HL-60 (cell line): Measurements from ENCODE around the gene THSD7A.

Experiments used
- DNase-seq, 2 experiments: peaks; one replicate each; pipeline ENCODE4 v3.0.0-alpha.2; 2010 to 2020; ENCODE audit warnings: low read depth in 1 of 2, low spot score in 1 of 2
- H3K27ac ChIP-seq: fragments of 250-450 bp; sonication (Bioruptor Pico); replicated peaks from 2 replicates; pipeline ENCODE4 v1.5.1; 2020; ENCODE audit warnings: mild to moderate bottlenecking, moderate library complexity
- H3K27me3 ChIP-seq: fragments of 250-450 bp; sonication (Bioruptor Pico); 2 replicates; pipeline ENCODE4 v1.5.1; 2021; ENCODE audit warnings: mild to moderate bottlenecking, moderate library complexity; ENCODE audit not compliant: insufficient read depth, poor library complexity, severe bottlenecking
- H3K4me3 ChIP-seq: replicated peaks from 2 replicates; pipeline ENCODE4 v1.5.1; 2011; ENCODE audit warnings: mild to moderate bottlenecking, control low read depth, low read length; ENCODE audit not compliant: insufficient read depth
- GABPA ChIP-seq: IDR thresholded peaks from 2 replicates; pipeline ENCODE4 v1.6.1; 2012; ENCODE audit warnings: low read depth
- POLR2AphosphoS5 ChIP-seq: IDR thresholded peaks from 2 replicates; pipeline ENCODE4 v1.6.1; 2012; ENCODE audit warnings: low read depth
- SPI1 ChIP-seq: IDR thresholded peaks from 2 replicates; pipeline ENCODE4 v1.6.1; 2012; ENCODE audit warnings: low read depth, mild to moderate bottlenecking, borderline replicate concordance
- TF ChIP-seq, protein P1 (sequence below): IDR thresholded peaks from 2 replicates; pipeline ENCODE4 v1.6.1; 2012; ENCODE audit warnings: low read depth; ENCODE audit not compliant: insufficient replicate concordance
- TF ChIP-seq, protein P2 (sequence below): IDR thresholded peaks from one replicate; pipeline ENCODE4 v1.5.1; 2011; ENCODE audit warnings: low read length, control low read depth, inconsistent platforms; ENCODE audit not compliant: insufficient read depth

The THSD7A gene

DNA sequence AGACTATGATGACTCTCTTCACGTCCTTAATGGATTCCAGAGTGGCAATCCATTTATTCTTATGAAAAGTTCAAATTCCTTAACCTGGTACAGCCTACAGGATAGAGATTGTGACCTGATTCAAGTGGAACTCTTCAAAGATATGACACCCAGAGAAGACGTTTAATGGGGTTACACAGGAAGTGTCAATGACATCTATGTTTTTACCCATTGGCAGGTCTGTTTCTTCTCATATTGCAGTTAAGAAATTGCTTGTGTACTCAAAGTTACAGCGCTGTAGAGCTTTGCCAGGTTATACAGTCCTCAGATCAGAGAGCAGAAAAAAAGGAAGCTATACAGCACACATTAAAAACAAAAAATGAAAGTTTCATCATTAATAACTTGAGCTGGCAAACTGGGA lies 367.4 kb downstream of the THSD7A start:
- Histone ChIP-seq H3K27me3 (no peaks in the 10 kb centered on the region), H3K4me3 (no peak overlapping the region), H3K27ac (no peak overlapping the region)
- TF ChIP-seq GABPA, result no peak
- no peak for TF ChIP-seq POLR2AphosphoS5
- TF ChIP-seq, protein P1, sequence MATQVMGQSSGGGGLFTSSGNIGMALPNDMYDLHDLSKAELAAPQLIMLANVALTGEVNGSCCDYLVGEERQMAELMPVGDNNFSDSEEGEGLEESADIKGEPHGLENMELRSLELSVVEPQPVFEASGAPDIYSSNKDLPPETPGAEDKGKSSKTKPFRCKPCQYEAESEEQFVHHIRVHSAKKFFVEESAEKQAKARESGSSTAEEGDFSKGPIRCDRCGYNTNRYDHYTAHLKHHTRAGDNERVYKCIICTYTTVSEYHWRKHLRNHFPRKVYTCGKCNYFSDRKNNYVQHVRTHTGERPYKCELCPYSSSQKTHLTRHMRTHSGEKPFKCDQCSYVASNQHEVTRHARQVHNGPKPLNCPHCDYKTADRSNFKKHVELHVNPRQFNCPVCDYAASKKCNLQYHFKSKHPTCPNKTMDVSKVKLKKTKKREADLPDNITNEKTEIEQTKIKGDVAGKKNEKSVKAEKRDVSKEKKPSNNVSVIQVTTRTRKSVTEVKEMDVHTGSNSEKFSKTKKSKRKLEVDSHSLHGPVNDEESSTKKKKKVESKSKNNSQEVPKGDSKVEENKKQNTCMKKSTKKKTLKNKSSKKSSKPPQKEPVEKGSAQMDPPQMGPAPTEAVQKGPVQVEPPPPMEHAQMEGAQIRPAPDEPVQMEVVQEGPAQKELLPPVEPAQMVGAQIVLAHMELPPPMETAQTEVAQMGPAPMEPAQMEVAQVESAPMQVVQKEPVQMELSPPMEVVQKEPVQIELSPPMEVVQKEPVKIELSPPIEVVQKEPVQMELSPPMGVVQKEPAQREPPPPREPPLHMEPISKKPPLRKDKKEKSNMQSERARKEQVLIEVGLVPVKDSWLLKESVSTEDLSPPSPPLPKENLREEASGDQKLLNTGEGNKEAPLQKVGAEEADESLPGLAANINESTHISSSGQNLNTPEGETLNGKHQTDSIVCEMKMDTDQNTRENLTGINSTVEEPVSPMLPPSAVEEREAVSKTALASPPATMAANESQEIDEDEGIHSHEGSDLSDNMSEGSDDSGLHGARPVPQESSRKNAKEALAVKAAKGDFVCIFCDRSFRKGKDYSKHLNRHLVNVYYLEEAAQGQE, result no peak
- TF ChIP-seq, protein P2, sequence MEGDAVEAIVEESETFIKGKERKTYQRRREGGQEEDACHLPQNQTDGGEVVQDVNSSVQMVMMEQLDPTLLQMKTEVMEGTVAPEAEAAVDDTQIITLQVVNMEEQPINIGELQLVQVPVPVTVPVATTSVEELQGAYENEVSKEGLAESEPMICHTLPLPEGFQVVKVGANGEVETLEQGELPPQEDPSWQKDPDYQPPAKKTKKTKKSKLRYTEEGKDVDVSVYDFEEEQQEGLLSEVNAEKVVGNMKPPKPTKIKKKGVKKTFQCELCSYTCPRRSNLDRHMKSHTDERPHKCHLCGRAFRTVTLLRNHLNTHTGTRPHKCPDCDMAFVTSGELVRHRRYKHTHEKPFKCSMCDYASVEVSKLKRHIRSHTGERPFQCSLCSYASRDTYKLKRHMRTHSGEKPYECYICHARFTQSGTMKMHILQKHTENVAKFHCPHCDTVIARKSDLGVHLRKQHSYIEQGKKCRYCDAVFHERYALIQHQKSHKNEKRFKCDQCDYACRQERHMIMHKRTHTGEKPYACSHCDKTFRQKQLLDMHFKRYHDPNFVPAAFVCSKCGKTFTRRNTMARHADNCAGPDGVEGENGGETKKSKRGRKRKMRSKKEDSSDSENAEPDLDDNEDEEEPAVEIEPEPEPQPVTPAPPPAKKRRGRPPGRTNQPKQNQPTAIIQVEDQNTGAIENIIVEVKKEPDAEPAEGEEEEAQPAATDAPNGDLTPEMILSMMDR, result no peak
- TF ChIP-seq SPI1, result no peak
- DNase-seq, result no peak

GRCh38 chr7:11461946-11462345 lies 370.1 kb downstream of the THSD7A start:
- DNase-seq, result no peak
- Histone ChIP-seq H3K27ac (no peak overlapping the region), H3K27me3 (no peaks in the 10 kb centered on the region), H3K4me3 (no peak overlapping the region)
- TF ChIP-seq POLR2AphosphoS5, result no peak
- TF ChIP-seq, protein P2, result no peak
- no peak for TF ChIP-seq GABPA
- no peak for TF ChIP-seq SPI1
- TF ChIP-seq, protein P1, result no peak

DNA sequence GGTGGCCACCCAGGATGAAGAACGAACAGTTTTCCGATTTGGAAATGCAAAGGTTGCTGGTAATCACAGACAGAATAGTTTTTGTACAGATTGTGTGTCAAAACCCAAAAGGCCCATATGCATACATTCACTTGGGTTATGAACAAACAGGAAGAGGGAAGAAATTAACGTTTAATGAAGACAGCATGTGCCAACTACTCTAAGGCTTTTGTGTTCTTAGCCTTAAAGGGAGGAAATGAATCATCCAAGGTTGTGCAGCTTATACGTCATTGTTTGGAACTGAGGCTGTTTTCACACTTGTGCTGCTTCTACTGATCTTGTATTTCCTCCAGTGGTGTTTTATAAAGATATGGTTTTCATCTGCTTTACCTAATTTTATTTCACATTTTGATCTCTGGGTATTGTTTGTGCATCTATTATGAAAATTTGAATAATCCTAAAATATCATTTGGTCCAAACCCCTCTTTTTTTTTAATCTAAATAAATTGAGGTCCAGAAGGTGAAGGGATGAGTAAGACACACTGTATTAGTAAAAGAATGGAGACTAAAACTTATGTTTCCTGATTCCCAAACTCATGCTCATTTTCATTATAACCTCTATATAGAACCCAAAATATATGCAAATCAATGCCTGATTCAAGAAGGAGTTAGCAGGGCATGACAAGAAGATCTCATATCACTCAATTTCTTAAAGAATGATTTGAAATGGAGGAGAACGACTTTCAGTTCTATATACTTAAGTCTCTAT lies 373.1 kb downstream of the THSD7A start:
- no peaks in the 10 kb centered on the region for H3K27me3 ChIP-seq
- TF ChIP-seq, protein P2, result no peak
- no peak for TF ChIP-seq SPI1
- no peak for TF ChIP-seq POLR2AphosphoS5
- TF ChIP-seq GABPA, result no peak
- TF ChIP-seq, protein P1, result no peak
- no peak overlapping the region for H3K4me3 ChIP-seq
- DNase-seq, result peak; percentile 5 to 45
- H3K27ac ChIP-seq, result no peak overlapping the region
